Hematopoietic multipotent progenitor cell treated with erythropoietin and hydrocortisone succinate and interleukin-3 and kit ligand, for 15 days (in vitro differentiated cells): ENCODE measurements around the gene KASH5.

ENCODE experiments used
- DNase-seq: peaks from one replicate; pipeline ENCODE4 v3.0.0-alpha.2; 2015; ENCODE audit warnings: low spot score

Gene KASH5

GRCh38 chr19:49395581-49396407 is 7.7 kb downstream of the KASH5 start:
- no peak for DNase-seq

DNA sequence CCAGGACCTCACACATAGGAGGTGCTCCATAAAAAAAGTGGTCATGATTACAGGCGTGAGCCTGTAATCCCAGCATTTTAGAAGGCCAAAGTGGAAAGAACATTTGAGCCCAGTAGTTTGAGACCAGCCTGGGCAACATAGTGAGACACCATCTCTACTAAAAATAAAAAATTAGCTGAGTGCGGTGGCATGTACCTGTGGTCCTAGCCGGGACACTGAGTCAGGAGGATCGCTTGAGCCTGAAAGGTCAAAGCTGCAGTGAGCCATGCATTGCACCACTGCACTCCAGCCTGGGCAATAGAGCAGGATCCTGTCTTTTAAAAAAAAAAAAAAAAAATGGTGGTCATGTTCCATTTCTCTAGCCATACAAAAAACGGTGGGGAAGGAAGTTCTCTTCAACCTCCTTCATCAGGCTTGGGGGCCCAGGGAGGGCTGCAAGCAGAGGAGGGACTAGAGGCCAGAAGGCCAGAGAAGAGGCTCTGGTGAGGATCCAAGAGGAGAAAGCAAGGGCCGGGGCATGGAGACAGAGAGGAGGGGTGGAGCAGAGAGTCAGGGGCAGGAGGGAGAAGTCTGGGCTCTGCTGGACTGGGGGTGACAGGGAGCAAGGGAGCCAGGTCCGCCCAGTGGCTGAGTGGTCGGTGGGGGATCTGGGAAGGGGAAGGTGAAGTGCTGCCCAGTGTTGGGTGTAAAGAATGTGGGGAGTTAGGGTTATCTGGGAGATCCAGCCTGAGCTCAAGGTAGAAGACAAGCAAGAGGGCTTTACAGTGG is 8.9 kb downstream of the KASH5 start:
- no peak for DNase-seq

DNA sequence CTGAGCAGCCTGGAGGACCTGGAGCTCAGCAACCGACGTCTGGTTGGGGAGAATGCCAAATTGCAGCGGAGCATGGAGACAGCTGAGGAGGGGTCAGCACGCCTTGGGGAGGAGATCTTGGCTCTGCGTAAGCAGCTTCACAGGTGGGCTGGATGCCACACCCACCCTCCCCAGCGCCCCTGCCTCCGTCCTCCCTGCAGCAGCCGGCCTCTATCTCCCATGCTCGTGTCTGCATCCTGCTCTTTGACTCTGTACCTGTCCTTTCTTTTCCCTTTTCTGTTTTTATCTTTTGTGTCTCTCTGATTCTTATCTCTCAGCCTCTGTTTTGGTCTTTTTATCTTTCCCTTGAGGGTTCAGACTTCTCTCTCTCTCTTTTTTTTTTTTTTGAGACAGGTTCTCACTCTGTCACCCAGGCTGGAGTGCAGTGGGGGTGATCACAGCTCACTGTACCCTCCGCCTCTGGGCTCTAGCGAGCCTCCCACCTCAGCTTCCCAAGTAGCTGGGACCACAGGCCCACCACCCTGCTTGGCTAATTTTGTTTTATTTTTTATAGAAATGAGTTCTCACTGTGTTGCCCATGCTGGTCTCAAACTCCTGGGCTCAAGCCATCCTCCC is 10.1 kb downstream of the KASH5 start:
- DNase-seq: no peak

DNA sequence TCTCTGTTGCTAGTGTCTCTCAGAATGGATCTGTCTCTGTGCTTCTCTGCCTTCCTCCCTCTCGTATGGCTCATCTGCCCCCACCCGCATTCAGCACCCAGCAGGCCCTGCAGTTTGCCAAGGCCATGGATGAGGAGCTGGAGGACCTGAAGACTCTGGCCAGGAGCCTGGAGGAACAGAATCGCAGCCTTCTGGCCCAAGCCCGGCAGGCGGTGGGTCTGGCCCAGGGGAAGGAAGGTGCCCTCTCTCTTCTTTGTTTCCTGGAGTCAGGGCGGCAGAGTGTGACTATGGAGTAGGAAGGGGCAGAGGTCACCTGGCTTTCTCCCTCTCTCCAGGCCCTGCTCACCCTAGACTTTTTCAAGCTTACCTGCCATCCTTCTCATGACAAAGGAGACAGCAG is 10.9 kb downstream of the KASH5 start:
- DNase-seq: no peak

GRCh38 chr19:49400029-49400428 is 12.0 kb downstream of the KASH5 start:
- no peak for DNase-seq

DNA sequence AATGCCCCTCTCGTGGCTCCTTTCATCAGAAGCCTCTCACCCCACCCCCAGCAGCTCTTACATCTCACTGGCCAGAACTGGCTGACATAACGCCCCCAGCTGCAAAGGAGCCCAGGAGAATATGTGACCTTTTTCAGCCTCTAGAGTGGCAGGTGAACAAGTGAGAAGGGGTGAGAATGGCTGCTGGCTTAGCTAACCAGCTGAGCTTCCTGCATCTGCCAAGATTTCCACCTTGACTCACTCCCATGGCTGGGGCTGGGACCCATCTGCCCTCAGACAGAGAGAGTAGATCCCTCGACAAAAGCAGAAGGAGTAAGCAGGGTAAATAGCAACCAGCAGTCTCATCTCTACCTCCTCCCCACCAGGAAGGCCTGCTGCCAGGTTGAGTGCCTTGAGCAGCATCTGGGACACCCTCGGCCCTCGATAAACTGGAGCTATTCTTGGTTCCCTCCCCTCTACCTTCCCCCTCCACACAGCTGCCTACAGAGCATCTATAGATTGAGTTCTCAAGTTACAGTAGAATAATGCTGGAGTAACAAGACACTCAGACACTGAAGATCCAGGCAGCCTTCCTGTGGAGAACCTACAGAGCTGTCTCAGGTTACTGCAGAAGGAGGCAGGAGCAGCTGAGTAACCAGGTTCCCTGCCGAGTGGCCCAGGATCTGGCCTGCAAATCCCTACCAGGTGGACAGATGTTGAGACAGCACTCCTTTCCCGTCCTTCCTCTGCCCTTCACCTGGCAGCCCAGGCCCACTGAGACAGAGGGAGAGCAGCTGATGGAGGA is 15.5 kb downstream of the KASH5 start:
- DNase-seq: no peak

DNA sequence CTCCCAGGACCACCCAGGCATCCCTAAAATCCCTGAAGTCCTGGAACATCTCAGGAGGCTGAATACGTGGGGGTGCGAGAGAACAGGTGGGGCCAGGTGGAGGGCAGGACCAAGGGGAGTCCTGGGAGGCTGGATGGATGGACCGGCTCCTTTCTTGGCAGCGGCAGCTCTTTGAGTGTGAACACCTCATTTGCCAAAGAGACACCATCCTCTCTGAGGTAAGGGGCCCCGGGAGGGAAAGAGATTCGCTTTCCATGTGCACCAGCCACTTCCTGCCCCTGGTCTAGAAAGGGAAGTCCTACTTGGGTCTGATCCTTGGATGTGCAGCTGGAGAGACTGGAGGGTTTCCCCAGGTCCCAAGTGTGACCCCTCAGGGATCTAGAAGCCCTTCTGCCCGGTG is 19.0 kb downstream of the KASH5 start:
- DNase-seq: no peak

GRCh38 chr19:49407482-49408015 is 19.5 kb downstream of the KASH5 start:
- no peak for DNase-seq

DNA sequence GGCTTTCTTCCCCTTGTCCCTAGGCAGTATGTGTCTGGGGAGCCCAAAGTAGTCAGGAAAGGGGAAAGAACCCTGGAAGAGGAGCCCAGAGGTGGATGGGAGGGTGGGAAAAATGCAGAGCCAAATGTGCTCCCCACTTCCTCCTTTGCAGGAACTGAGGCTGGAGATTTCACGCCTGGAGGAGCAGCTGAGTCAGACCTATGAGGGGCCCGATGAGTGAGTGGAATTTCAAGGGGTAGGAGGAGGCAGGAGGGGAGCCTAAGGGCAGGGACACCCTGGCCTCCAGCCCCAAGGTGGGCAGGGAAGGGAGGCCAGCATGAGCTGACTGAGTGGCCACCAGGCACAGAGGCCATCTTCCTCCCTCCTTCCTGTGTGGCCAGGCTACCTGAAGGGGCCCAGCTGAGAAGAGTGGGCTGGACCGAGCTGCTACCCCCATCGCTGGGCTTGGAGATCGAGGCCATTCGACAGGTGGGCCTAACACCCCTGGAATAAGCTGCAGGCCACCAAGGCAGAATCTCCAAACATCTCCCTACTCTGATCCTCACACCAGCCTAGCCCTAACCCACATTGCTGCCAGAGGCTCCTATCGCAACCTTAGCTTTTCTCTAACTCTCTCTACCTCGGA is 20.9 kb downstream of the KASH5 start:
- DNase-seq: no peak

- DNase-seq: no peak
These were observed 21.5 kb downstream of the KASH5 start for GRCh38 chr19:49409441-49410029.

DNA sequence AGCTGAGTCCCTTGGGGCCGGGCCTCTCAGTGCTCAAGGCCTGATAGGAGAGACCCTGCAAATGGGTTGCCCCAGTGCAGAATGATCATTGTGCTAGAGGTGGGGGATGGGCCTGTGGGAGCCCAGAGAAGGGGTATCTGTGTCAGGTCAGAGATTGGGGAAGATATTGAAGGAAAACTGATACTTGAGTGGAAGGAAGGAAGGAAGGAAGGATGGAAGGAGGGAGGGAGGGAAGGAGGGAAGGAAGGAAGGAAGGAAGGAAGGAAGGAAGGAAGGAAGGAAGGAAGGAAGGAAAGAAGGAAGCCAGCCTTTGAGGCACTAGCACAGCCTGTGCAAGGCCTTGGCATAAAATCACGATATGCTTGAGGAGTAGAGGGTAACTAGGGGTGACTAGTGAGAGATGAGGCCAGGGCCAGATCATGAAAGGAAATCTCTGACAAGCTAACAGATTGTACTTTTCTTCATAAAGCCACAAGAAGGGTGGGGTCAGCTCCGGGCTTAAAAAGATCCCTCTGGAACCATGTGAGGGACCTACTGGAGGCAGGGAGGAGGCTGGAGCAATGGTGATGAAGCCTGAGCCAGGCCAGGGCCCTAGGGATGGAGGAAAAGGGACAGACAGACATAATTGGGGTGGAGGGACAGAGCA is 23.8 kb downstream of the KASH5 start:
- no peak for DNase-seq

GRCh38 chr19:49413348-49413747 is 25.3 kb downstream of the KASH5 start:
- no peak for DNase-seq

- no peak for DNase-seq
These were observed 26.2 kb downstream of the KASH5 start for GRCh38 chr19:49414256-49414655.

- no peak for DNase-seq
These were observed 27.2 kb downstream of the KASH5 start for GRCh38 chr19:49415102-49415809.

GRCh38 chr19:49415810-49416200 is 27.8 kb downstream of the KASH5 start:
- DNase-seq: no peak

GRCh38 chr19:49417088-49417487 is 29.0 kb downstream of the KASH5 start:
- no peak for DNase-seq

DNA sequence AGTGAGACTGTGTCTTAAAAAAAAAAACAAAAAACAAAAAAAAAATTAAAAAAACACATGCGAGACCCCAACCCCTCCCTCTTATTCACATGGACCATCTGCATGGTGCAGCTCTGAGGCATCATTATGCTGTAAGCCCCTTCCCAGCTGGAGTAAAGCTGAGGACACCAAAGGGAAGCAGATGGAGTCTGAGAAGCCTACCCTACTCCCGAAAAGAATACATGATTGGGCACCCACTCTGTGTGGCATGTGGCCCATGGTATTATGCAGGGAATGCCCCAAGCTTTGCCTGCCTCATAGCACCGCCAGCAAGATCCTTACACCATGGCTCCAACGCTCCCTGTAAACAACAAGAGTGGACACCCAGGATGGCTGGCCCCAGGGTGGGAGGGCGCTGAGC is 30.5 kb downstream of the KASH5 start:
- no peak for DNase-seq

DNA sequence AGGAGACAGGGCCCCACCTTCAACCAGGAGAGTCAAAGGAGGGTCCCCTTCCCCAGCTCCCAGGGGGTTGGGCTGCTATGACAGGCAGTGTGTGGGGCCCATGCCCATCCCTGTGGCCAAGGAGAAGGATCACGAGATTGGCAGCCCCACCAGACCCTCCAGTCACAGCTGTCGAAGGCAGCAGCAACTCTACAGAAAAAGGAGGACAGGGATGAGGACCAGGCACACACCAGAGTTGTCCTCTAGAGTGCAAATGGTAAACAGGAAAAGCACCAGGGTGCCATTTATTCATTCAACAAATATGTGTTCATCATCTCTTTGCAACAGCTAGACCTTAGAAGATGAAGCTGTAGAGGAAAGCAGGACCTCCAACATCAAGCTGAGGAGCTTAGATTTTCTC is 31.1 kb downstream of the KASH5 start:
- DNase-seq: no peak

GRCh38 chr19:49420227-49420626 is 32.2 kb downstream of the KASH5 start:
- no peak for DNase-seq
